Stromal cell of bone marrow (primary cell): ENCODE measurements around the gene PTTG1IP.

Source experiments
- DNase-seq: peaks from one replicate; pipeline ENCODE4 v3.0.0-alpha.2; 2012; ENCODE audit warnings: low read depth

Gene PTTG1IP

GRCh38 chr21:44909719-44910118, 36.2 kb upstream of the PTTG1IP start:
- DNase-seq = no peak

- DNase-seq = no peak
These were observed 35.4 kb upstream of the PTTG1IP start for GRCh38 chr21:44908908-44909307.

- DNase-seq = no peak
These were observed 34.7 kb upstream of the PTTG1IP start for GRCh38 chr21:44907966-44908895.

DNA sequence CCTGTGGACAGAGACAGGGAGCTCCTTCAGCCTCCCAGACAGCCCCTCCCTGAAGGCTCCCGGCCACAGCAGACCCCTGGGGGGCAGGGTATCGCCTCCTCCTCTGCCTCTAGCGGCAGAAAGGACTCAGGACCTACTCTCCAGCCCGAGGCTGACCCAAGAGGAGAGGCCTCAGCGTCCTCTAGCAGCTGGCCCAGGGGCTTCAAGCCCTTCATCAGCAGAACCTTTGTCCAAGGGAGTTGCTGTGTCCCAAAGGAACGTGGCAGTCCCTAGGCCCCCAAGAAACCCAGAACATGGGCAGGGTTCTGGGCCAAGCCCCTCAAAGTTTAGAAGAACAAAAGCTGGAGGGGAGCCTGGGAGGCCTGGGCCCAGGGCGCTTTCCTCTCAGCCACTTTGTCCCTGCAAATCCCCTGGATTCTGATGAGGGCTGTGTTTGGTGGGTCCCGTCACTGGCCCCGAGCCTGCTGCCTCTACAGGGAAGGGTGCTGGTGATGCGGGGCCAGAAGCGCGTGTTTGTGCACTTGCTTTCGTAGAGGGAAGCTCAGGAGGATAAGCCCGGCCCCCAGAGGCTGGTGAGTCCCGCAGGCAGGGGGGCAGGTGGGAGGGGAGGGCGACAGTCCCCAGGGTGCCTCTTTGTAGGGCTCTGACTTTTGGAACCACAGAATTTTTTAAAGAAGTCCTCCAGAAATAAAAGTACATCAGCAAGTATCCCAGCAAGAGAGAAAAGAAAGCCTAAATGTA, 33.9 kb upstream of the PTTG1IP start:
- DNase-seq = no peak

DNA sequence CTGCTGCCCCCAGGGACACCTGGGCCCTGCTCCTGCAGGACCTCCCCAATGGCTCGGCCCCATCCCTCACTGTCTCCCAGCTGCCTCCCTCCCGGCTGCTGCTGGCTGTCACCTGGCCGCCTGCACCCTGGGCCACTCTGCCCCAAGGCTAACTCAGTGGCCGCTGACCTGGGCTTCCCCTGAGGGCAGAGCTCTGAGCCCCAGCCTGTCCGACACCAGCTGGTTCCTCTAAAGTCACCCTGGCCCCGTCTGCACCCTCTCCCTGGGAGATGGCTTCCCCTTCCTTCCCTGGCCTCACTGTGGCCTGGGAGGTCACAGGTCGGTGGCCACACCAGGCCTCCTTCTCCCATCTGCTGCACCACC, 32.2 kb upstream of the PTTG1IP start:
- no peak for DNase-seq

DNA sequence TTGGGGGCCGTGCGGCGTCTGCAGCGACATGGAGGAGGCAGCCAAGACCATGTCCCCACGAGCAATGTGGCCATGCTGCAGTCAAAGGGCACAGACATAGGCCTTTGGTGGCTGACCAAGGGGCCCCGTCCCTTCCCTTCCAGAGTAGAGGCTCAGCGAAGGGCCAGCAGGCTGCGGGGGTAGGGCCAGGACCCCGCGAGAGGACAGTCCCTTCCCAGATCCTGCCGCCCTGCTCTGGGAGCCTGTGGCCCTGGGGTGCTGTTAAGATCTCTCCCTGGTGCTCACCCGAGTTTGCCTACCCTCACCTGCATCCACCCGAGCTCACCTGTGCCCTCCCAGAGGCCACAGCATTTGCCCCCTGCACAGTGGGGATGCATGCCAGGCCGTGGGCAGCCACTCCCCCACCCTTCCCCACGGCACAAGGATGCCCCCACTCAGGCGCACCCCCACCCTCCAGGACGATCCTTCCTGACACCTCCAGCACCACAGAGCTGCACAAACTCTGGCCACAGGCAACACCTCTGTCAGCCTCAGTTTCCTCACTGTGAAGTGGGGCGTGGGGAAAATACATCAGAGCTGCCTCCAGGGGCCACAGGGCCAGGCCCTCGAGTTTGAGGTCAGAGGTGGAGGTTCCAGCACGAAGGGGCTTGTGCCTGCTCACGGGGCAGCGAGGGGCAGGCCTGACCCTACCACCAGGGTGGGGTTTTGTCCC, 31.7 kb upstream of the PTTG1IP start:
- no peak for DNase-seq

- DNase-seq = no peak
These were observed 30.8 kb upstream of the PTTG1IP start for GRCh38 chr21:44904141-44904923.

DNA sequence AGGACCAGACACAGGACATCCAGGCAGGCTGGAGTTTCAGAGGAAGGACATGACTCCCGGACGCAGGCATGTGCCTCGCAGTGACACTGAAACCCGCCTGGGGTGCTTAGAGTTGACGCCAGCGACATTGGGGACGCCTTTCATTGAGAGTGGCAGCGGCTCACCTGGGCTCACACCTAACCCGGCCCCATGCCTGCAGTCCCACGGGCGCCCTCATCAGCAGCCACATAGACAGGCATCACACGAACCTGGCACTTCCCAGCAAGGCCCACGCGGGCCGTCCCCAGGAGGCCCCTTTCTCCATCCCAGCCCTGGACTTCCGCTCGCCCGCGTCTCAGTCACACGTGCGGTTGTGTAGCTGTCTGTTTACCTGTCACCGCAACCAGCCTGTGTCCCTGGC, 30.2 kb upstream of the PTTG1IP start:
- no peak for DNase-seq

GRCh38 chr21:44903050-44903685, 29.7 kb upstream of the PTTG1IP start:
- DNase-seq = no peak

DNA sequence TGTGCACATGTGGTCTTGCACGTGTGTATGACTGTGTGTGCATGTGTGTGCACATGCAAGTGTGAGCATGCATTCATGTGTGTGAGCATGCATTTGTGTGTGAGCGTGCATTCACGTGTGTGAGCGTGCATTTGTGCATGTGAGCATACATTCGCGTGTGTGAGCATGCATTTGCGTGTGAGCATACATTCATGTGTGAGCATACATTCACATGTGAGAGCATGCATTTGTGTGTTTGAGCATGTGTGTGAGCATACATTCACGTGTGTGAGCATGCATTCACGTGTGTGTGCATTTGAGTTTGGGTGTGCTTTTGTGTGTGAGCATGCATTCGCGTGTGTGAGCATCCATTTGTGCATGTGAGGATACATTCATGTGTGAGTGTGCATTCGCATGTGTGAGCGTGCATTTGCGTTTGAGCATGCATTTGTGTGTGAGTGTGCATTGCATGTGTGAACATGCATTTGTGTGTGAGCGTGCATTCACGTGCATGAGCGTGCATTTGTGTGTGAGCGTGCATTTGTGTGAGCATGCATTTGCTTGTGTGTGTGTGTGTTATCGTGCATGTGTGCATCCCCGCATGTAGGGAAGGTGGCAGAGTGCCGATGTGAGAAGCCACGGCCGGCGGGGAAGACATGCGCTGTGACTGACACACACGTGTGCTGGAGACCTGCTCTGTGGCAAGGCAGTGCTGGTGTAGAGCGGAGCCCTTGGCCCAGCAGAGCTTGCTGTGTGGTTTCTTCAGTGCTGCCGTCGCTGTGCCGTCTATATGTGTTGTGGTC, 29.0 kb upstream of the PTTG1IP start:
- DNase-seq = no peak

GRCh38 chr21:44901391-44902074, 28.0 kb upstream of the PTTG1IP start:
- DNase-seq = no peak

- DNase-seq = no peak
These were observed 27.2 kb upstream of the PTTG1IP start for GRCh38 chr21:44900559-44901251.

- DNase-seq = no peak
These were observed 26.5 kb upstream of the PTTG1IP start for GRCh38 chr21:44899768-44900558.

- DNase-seq = no peak
These were observed 25.6 kb upstream of the PTTG1IP start for GRCh38 chr21:44898851-44899767.

DNA sequence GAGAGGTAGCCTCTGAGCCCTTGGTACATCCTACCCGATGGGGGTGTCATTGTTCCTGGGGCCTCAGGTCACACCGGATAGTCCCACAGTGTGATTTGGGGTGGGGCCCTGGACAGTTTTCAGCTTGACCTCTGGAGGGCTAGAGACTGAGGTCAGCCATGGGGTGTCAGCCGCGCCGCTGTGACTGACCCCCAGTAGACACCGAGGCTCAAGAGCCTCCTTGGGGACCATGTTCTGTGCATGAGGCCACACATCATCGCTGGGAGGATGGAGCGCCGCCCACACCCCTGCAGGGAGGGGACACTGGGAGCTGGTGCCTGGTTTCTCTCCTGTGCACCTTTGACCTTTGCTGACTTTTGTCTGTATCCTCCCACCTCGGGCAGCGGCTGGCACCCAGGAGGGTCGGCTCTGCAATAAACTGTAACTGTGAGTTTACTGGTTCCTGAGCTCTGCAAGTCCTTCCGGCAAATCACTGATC, 24.6 kb upstream of the PTTG1IP start:
- DNase-seq = no peak

GRCh38 chr21:44897326-44898010, 24.0 kb upstream of the PTTG1IP start:
- DNase-seq = no peak
